WI38 (cell line): ENCODE results near the gene ZNF219.

Experiments
- H3K4me3 ChIP-seq: 2 replicates; pipeline ENCODE4 v1.5.1; 2011; ENCODE audit warnings: low read depth, mild to moderate bottlenecking, control low read depth, low read length
- TF ChIP-seq, protein P1 (sequence below): IDR thresholded peaks from 2 replicates; pipeline ENCODE4 v1.5.1; 2012; ENCODE audit warnings: low read depth, mild to moderate bottlenecking, control low read depth, low read length

The ZNF219 gene

DNA sequence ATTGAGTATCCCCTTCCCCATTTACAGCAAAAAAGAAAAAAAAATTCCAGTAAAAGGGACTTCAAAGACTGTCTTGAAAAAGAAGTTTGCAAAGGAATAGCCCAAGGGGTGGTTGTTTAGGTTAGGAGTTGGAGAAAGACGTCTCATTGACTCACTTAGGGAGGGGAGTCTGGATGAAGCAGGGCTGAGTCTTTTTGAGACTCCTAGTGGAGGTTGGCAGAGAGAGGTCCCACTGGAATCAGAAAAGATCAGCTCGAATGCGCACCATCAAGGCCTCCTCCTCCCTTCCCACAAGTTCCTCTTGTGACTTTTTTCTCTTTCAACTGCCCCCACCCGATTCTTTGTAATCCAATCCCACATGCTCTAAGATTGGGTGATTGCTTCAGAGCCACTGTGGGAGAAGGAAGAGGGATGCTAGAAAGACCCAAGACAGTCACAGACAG, 26.4 kb downstream of the ZNF219 start:
- H3K4me3 ChIP-seq: peak overlapping the region; percentile 82
- TF ChIP-seq, protein P1, sequence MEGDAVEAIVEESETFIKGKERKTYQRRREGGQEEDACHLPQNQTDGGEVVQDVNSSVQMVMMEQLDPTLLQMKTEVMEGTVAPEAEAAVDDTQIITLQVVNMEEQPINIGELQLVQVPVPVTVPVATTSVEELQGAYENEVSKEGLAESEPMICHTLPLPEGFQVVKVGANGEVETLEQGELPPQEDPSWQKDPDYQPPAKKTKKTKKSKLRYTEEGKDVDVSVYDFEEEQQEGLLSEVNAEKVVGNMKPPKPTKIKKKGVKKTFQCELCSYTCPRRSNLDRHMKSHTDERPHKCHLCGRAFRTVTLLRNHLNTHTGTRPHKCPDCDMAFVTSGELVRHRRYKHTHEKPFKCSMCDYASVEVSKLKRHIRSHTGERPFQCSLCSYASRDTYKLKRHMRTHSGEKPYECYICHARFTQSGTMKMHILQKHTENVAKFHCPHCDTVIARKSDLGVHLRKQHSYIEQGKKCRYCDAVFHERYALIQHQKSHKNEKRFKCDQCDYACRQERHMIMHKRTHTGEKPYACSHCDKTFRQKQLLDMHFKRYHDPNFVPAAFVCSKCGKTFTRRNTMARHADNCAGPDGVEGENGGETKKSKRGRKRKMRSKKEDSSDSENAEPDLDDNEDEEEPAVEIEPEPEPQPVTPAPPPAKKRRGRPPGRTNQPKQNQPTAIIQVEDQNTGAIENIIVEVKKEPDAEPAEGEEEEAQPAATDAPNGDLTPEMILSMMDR: 0 out of 2 replicates have a peak, but pooled peaks have one; percentile 17

- H3K4me3 ChIP-seq: peak overlapping the region; percentile 82
Observed at GRCh38 chr14:21071225-21072030, 27.0 kb downstream of the ZNF219 start.

DNA sequence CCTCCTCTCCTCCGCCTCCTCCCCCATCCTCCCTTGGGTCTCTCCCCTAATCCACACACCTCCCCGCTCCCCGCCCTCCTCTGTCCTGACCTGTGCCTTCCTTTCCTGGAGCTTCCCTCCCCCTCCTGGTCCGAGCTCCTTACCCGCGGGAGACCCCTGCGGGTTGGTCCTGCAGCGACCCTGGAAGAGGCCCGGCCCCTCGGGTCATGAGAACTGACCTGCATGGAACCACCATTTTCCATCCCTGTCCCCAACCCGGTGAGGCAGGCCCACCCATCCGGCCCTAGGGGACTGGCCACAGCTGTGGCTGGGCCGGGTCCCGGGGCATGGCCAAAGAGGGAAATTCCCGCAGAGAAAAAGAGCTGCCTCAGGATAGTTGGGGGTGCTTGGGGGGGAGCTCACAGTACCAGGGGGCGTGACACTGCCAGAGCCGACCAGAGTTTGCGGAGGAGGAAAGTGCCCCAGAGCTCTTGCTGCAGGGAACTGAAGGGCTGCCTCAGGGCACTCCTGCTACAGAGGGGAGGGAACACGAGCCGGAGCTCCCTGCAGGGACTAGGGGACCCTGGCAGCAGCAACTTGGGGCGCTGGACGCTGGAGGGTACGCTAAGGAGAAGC, 27.7 kb downstream of the ZNF219 start:
- peak overlapping the region; percentile 82 for H3K4me3 ChIP-seq
- TF ChIP-seq, protein P1: no peak

More at GRCh38 chr14:21071225-21072030, 27.0 kb downstream of the ZNF219 start:
- TF ChIP-seq, protein P1: no peak

DNA sequence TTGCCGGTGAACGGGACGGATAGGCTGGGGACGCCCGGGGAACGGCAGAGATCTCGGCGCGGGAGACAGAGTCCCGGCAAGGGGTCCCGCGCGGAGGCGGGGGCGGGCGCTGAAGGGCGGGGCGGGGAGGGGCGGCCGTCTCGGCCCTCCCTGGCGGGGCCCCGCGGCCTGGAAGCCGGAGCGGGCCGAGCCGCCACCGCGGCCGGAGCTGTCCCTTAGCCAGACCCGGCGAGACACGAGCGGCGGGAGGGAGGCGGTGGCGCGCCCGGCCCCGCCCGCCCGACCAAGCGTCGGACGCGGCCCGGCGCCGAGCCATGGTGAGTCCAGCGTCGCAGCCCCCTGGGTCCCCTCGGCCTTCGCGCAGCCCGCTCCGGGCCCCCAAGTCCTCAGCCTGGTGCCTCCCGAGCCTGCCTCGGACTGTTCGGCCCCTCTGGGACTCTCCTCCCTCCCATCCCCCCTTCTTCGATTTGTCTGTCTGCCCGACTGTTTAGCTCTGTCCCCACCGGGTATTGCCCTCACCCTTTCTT, 28.3 kb downstream of the ZNF219 start, which contains the start of gene ARHGEF40:
Gene ARHGEF40 (plus strand): TSS at position 222 of the 527 bp plus-strand sequence. CDS start 93 bp downstream, at position 315.
- TF ChIP-seq, protein P1: no peak

GRCh38 chr14:21069388-21070082, 28.9 kb downstream of the ZNF219 start:
- H3K4me3 ChIP-seq: peak overlapping the region; percentile 82
- TF ChIP-seq, protein P1: no peak

More for the DNA sequence above, 28.3 kb downstream of the ZNF219 start, which contains the start of gene ARHGEF40:
- peak within 1 kb of the TSS; percentile 82 for H3K4me3 ChIP-seq

DNA sequence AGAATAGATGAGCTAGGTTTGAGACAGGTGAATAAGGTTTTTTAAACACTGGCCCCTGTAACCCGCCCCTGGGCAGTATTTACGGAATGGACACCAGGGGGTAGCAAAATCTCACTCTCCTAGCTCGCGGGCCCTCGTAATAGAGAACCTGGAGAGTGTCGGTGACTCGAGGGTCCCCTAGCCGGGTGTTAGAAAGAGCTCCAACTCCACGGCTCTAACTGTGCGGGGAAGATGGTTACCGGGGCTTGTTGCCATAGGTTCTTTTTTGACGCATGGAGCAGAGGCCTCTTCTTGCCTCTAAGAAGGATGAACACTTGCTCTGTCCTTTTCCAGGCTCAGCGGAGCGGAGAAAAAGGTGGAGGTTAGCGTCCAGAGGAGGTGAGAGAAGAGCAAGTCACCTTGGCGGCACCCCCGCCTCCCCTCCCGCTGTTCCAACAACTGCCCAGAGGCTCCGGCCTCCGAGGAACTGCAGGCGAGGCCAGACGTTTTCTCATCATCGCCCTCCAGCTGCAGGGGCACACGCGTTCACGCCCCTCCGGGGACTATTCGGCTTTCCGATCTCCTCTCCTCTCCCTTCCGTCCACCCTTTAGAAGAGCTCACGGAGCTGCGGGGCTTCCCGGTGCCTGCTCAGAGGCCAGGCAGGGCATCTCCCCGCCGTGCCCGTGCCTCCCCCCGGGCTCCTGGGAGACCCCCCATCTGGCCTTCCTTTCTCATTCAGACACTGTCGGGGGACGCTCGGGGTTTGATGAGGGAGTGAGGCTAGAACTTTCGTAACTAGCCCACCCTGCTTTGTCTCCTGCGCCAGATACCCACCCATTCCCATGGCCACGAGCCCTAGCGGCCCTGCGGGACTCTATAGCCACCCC, 29.7 kb downstream of the ZNF219 start:
- TF ChIP-seq, protein P1: peak; percentile 60
- H3K4me3 ChIP-seq: peak overlapping the region; percentile 82
